IPS-18c (cell line): ENCODE measurements around the gene TNRC6C.
"Not testable (repeated sequence)": the region's sequence is repeated elsewhere in the genome, so short reads cannot be mapped to it uniquely, and the experiment has no call there.

ENCODE experiments used
- H3K4me3 ChIP-seq: 2 replicates; pipeline ENCODE4 v1.7.0; 2013; ENCODE audit warnings: low read depth, mild to moderate bottlenecking, low read length, moderate library complexity; ENCODE audit not compliant: insufficient read depth
- H3K9me3 ChIP-seq: one replicate; pipeline ENCODE4 v1.6.1; 2013; ENCODE audit warnings: mild to moderate bottlenecking, low read length, moderate library complexity; ENCODE audit not compliant: control insufficient read depth, insufficient read depth

TNRC6C gene

DNA sequence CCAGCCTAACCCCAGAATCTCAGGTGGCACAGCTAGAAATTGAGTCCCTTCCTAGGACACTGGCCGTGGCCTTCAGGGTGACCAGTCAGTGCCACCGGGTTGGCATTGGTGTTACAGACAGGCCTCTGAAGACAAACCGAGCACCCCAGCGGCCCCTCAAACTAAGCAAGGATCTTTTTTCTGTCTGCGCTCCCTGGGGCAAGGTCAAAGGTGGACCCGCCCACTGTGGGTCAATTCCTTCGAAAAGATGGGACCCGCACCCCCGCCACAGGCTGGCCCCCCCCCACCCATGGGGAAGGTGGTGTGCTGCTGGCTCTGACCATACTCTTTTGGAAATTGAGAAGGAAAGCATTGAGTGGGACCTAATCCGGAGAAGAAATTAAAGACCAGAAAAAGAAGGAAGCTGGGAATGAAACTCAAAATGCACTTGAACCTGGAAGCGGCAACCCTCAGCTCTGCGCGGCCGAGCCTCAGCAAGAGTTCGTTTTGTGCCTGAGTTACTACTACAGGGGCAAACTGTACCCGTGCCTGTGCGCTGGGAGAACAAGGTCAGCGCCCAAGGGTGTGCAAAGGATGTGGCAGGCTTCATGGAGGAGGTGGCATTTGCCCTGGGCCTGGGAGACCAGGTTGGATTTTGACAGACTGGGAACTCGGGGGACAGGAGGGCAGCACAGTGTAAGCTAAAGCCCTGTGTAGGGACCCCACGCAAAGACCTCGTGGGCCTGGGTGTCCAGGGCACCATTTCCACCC lies 149.6 kb downstream of the TNRC6C start:
- no peak overlapping the region for H3K4me3 ChIP-seq
- no peaks in the 10 kb centered on the region for H3K9me3 ChIP-seq

DNA sequence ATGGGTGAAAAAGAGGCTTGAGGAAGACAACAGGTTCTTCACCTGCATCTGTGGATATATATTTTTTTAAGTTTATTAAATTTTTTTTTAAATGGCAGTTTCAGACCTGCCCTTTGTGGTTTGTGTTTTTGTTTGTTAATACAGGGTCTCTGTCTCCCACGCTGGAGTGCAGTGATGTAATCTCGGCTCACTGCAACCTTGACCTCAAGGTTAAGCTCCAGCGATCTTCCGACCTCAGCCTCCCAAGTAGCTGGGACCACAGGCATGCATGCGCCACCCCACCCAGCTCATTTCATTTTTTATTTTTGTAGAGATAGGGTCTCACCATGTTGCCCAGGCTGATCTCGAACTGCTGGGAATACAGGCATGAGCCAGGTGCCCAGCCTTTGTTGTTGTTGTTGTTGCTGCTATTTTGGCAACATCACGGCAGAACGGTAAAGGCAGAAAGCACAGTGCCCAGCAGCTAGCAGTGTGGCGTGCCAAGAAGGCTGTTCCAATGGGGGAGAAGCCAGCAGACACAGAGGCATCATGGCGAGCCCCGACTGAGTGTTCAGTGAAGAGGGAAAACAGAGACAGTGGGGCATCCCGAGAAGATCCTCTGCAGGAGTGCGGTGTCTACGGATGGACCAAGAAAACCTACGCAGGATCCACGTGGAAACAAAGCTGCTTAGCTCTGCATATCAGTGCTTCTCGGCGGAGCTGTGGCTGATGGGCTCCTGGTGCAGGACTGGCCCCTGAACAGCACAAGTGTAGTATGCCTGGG lies 150.4 kb downstream of the TNRC6C start:
- Histone ChIP-seq H3K9me3 (no peaks in the 10 kb centered on the region), H3K4me3 (no peak overlapping the region)

DNA sequence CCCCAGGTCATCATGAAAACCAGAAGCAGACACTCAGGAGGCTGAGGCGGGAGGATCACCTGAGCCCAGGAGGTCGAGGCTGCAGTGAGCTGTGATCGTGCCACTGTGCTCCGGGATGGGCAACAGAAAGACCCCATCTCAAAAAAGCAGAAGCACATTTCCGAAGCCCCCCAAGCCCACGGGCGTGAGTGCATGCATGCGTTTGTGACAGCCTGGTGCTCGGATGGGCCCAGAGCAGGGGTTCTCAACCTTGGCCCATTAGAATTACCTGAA lies 150.9 kb downstream of the TNRC6C start:
- Histone ChIP-seq H3K9me3 (no peaks in the 10 kb centered on the region), H3K4me3 (no peak overlapping the region)

DNA sequence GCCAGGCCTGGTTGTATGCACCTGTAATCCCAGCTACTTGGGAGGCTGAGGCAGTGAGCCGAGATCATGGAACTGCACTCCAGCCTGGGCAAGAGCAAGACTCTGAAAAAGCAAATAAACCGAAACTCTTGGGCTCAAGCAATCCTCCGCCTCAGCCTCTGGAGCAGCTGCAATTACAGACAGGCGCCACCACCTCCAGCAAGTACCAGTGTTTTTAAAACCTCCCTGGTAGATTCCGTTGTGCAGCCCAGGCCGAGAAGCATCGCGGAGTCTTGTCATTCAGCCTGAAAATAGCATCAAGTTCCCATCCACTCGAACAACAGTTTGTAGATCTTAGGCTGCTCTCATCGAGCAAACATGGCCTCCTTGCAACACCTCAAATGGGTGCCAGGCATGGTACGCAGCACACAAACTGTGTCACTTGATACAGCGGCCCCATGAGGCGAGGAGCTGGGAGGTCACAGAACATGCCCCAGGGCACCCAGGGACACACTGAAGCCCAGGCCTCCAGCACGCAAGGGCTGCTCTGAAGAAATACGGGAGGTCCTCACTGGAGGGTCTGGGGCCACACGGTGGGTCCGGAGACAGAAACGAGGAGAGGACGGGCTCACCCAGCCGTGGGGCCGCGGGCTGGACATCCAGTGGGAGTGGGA lies 152.0 kb downstream of the TNRC6C start:
- Histone ChIP-seq H3K9me3 (no peaks in the 10 kb centered on the region), H3K4me3 (no peak overlapping the region)

DNA sequence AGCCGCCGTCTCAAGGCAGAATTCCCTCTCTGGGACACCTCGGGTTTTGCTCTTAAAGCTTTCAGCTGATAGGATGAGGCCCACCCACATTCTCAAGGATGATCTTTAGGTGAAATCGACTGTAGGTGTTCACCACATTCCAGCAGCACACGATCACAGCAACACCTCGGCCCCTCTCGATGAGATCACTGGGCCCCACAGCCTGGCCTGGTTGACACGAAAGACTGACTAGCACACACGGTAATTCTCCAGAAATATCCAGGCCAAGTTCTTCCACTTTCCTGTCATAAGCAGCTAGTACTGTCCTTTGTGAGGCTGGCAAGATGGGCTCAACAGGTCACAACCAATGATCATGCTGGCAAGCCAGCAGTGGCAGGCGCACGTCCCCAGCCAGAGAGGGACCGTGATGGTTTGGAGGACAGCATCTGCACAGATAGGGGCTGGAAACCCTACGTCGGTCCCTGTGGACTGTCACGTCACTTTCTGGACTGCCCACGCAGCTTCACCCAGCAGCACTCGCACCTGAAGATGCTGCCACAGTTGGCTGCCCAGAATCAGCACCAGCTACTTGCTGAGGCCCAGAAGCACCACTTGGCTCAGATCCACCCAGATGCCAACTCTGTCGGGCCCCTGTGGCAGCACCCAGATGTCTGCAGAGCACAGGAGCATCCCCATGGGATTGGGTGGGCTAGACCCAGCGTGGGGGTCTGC lies 152.7 kb downstream of the TNRC6C start:
- Histone ChIP-seq H3K4me3 (no peak overlapping the region), H3K9me3 (no peaks in the 10 kb centered on the region)

DNA sequence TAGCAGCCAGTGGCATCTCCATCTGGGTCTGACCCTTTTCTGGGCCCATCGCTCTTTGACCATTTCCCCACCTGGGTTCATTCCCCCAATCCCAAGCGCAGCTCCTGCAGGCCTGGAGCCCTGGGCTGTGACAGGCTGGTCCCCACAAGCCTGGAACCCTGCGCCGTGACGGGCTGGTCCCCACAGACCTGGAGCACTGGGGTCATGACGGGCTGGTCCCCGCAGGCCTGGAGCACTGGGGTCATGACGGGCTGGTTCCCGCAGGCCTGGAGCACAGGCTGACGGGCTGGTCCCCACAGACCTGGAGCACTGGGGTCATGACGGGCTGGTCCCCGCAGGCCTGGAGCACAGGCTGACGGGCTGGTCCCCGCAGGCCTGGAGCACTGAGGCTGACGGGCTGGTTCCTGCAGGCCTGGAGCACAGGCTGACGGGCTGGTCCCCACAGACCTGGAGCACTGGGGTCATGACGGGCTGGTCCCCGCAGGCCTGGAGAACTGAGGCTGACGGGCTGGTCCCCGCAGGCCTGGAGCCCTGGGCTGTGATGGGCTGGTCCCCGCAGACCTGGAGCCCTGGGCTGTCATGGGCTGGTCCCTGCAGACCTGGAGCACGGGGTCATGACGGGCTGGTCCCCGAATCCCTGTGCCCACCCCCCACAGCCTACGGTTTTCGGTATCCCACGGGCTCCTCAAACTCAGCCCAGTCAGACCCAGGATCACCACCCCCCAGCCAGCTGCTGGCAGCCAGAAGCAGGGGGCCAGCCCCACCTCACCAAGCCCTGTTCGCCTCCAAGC lies 153.4 kb downstream of the TNRC6C start:
- H3K9me3 ChIP-seq: no peaks in the 10 kb centered on the region
- no peak overlapping the region for H3K4me3 ChIP-seq

DNA sequence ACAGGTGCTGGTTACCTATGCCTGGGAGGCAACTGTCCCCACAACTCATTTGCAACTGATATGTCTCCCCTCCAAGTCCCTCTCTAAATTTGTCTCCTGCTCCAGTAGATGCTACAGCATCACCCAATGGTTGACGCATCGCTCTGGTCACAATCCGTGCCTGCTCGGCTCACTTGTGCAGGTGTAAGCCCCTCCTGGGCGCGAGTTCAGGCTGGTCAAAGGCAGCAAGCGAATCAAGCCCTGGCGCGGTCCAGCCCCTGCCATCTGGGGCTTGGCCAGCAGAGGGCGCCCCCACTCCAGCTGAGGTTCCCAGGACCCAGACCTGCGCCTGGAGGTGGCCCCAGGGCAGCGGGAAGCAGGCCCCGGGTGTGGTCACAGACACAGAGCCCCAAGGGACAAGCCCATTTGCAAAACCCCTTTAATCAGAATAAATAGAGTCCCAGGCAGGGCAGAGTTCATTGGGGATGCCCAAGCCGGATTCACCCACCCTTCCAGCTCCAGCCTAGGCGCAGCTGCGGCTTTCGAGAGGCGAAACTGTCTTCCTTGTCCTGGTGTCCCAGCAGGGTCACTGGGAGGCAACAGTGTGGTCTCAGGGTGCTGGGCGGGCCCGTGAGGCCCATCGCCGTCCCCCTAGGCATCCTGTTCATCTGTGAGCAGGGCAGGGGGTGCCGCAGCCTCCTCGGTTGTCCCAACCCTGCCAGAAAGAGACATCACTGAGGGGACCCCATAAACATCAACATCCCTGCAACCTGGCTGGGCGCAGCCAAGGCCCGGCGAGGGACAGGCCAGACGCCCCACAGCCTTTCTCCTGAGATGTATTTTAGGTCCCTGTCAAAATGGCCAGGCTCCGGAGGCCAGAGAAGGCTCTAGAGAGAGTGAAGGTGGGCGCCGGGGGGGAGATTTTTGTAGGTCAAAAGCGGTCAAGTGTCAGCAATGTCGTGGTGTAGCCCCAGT lies 154.3 kb downstream of the TNRC6C start:
- H3K9me3 ChIP-seq: no peaks in the 10 kb centered on the region
- H3K4me3 ChIP-seq: no peak overlapping the region

DNA sequence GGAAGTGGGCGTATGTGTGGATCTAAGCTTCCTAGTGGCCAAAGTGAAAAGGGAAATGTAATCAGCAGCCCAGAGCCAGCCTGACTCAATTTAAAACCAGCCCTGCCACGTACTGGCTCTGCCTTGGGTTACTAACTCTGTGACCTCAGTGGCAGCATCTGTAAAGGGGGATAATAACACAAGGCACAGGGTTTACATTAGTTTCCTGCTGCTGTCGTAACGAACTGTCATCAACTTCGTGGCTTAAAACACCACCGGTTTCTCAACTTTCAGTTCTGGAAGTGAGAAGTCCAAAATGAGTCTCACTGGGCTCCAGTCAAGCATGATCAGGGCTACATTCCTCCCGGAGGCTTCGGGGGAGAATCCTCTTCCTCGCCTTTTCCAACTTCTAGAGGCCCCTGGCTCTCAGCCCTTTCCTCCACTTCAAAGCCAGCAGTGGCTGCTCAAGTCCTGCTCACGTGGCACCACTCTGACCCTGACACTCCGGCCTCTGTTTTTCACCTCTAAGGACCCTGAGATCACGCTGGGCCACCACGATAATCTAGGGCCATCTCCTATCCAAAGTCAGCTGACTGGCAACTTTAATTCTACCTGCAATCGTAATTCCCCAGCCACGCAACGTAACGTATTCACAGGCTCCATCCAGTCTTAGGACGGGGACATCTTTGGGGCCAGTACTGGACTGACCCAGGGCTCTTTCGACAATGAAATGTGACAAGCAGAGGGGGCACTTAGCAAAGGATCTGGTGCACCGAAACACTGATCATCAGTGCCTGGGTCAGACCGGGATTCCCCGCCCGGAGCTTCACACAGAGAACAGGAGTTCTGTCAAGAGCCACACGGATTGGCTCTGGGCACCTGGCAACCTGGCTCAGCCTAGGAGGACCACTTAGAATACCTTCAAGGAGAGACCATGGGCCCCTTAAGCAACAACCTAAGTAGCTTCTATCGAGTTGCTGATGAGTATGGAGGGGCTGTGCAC lies 155.6 kb downstream of the TNRC6C start:
- Histone ChIP-seq H3K4me3 (no peak overlapping the region), H3K9me3 (no peaks in the 10 kb centered on the region)

DNA sequence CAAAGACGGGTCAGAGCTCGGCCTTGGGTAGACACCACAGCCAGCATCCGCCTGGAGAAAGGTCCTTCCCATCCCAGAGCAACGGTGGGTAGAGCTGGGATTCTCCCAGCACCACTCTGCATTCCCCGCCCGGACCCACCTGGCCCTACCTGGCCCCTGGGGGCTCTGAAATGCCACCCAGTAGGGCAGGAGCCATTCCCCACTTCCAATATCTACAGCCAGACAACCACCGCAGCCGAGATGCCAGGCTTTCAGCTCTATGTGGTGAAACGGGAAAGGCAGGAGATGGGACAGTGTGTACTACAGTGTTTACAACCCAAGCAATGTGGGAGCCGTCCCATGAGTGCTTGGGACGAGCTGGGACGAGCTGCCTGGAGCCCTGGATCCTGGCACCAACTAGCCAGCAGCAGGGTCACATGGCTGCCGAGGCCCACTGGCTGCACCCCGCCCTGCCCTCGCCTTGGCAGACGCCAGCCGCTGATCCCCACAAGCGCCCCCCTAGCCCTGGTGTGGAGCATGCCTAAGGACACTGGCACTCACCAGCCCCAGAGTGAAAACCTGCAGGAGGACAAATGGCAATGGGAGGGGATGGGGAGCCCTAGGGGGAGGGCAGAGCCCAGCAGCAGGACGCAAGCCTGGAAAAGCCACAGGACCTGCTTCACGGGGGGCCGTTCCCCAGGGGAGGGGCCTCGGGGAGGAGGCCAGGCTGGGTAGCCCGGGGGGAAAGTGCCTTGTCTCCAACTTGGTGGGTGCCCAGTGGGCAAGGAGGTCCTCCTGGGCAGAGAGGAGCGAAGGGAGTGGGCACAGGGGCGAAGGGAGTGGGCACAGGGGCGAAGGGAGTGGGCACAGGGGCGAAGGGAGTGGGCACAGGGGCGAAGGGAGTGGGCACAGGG lies 156.6 kb downstream of the TNRC6C start:
- Histone ChIP-seq H3K9me3 (no peaks in the 10 kb centered on the region), H3K4me3 (no peak overlapping the region)

DNA sequence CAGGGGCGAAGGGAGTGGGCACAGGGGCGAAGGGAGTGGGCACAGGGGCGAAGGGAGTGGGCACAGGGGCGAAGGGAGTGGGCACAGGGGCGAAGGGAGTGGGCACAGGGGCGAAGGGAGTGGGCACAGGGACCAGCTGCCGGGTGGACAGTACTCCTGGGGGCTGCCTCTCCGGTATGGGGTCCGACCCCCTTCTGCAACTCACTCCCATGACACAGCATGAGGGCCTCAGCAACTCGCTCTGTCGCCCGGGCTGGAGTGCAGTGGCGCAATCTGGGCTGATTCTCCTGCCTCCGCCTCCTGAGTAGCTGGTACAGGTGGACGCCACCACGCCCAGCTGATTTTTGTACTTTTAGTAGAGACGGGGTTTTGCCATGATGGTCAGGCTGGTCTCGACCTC lies 157.3 kb downstream of the TNRC6C start:
- not testable (repeated sequence) for H3K4me3 ChIP-seq, H3K9me3 ChIP-seq

DNA sequence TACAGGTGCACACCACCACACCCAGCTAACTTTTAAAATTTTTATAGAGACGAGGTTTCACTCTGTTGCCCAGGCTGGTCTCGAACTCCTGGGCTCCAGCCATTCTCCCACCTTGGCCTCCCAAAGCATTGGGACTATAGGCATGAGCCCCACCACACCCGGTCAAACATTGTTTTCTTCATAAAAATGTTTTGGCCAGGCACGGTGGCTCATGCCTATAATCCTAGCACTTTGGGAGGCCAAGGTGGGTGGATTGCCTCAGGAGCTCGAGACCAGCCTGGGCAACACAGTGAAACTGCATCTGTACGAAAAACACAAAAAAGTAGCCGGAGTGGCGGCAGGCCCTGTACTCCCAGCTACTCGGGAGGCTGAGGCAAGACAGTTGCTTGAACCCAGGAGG lies 157.9 kb downstream of the TNRC6C start:
- Histone ChIP-seq H3K9me3 (no peaks in the 10 kb centered on the region), H3K4me3 (no peak overlapping the region)

DNA sequence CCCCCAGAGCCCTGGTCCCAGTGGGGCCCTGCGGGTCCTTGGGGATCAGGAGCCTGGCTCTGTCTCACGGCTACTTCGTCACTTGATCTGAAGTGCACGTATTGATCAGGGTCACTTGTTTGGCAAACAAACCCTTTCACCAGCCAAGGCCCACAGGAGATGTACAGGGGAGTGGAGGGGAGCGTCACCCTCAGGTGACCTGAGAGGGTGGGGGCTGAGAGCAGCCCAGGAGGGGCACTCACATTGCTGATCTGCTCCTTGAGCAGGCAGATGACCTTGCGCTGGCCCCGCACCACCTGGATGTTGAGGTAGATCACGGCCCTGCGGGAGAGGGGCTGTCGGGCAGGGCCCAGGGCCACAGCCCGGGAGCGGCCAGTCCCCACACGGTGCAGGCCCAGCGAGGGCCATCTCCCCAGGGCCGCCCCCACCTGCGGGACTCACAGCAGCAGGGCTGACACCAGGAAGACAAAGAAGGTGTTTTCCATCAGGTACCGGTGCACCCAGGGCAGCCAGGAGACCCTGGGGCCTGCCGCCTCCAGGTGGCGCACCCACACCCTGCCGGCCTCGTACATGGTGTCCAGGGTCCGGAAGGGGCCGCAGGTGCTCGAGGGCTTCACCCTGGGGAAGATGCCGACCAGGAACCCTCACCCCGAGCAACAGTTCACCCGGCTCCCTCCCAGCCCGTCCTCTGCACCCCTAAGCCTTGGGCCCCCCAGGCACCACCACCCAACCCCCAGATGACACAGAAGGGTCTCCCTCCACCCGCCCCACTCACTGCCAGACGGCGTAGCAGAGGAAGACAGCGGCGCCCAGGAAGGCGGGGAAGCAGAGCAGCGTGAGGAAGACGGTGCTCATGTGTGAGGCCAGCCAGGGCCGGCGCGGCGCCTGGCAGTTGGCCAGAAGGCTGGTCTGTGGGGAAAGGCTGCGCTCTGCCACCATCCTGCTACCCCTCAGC lies 158.8 kb downstream of the TNRC6C start:
- Histone ChIP-seq H3K9me3 (no peaks in the 10 kb centered on the region), H3K4me3 (no peak overlapping the region)

DNA sequence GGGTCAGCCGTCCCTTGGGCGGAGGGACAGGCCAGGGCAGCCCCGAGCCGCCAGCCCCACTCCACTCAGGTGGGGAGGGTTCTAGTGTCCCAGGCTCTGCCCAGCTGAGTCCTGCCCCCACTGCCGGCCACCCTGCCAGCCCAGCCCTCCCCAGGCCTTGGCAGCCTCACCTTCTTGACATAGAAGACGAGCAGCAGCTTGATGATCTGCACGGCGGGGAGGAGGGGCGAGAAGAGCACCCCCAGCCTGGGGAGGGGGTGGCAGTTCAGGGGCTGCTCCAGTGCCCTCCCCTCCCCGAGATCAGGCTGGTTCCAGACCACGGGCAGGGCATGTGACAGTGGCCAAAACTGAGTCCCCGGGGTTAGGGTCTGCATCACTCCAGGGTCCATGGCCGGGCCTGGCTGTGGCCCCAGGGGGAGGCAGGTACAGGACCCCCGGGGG lies 160.3 kb downstream of the TNRC6C start:
- H3K4me3 ChIP-seq: no peak overlapping the region
- no peaks in the 10 kb centered on the region for H3K9me3 ChIP-seq
